ENCODE data around the gene PADI2. TPM values are rescaled to one million over a fixed set of nuclear protein-coding genes. Genes with fewer than 3 reads are reported as not detected.

Gene PADI2
- total and polyA plus RNA-seq, 2 of the 8 experiments (the other 6 are each of a cell fraction or from before 2014, with no cell fraction given): 1.6 to 7.5 TPM

DNA sequence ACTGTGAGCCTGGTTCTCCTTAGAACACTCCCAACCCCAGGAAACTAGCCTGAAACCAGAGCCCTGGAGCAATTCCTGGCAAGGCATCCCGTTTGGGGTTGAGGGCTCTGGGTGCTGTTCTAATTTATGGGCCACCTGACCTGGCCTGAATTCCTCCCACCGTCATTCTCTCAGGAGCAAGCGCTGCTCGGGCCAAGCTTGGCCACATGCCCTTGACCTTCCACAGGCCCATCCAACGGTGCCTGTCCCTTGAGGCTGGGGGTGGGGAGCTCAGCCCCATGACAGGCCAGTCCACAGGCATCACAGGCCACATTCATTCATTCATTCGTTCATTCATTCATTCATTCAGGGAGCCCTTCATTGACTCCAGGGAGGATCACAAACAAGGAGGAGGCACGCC lies 5.3 kb downstream of the PADI2 start:
- H2BK15ac ChIP-seq (ENCODE audit: low read length): no peak overlapping the region
- H2AK5ac ChIP-seq (ENCODE audit: low read depth, low read length): no peak overlapping the region
- H3K9ac ChIP-seq (replicated peaks in 1 of 4; ENCODE audit: extremely low read depth in 1 of 4, low read depth in 3 of 4, low read length in 3 of 4): no peak overlapping the region
- no peaks in the 10 kb centered on the region for H3K36me3 ChIP-seq (ENCODE audit: control insufficient read depth in 2 of 4, insufficient read depth in 4 of 4, low read length in 3 of 4)
- no peak overlapping the region for H4K91ac ChIP-seq (replicated peaks; ENCODE audit: insufficient read length, low read length)
- H3K9me3 ChIP-seq (ENCODE audit: insufficient read depth in 2 of 2, low read depth in 1 of 2, low read length in 1 of 2): no peaks in the 10 kb centered on the region
- no peak overlapping the region for H3K4me3 ChIP-seq (ENCODE audit: extremely low read depth in 1 of 4, insufficient read depth in 2 of 4, low read depth in 3 of 4, low read length in 4 of 4)
- whole genome bisulfite sequencing, 2 experiments (ENCODE audit: extremely low coverage in 1 of 2, insufficient coverage in 1 of 2, insufficient read length in 1 of 2, insufficient replicate concordance in 2 of 2, low coverage in 1 of 2, low lambda C conversion rate in 2 of 2, missing lambda C conversion rate in 1 of 2): 82% methylated on average over 7 of the region's 7 CpGs; no CpG with 5 or more reads in 1 of the 2 experiments
- no peak overlapping the region for H3K18ac ChIP-seq (ENCODE audit: extremely low read depth, low read length)
- no peak overlapping the region for H3K4ac ChIP-seq (replicated peaks; ENCODE audit: insufficient read length, low read depth, low read length)
- no peak for FAIRE-seq
- no peak overlapping the region for H2BK120ac ChIP-seq (replicated peaks; ENCODE audit: low read depth, low read length)
- H2AFZ ChIP-seq (ENCODE audit: low read length): no peak overlapping the region
- ChIA-PET CTCF (ENCODE audit: partially characterized antibody) (interaction anchor here (1.6 to 1.7 kb wide), 3 partner anchors 54 to 123 kb away, joined by 5 to 8 read pairs (median 6); no protein-coding TSS in a partner anchor), POLR2A (ENCODE audit: partially characterized antibody) (no interaction called here)
- no peak for DNase-seq (ENCODE audit: low read depth in 1 of 2, low spot score in 2 of 2)
- H2BK5ac ChIP-seq (ENCODE audit: low read depth, low read length): no peak overlapping the region
- H4K8ac ChIP-seq (ENCODE audit: extremely low read depth, insufficient read depth, low read length): no peak overlapping the region
- H3K23me2 ChIP-seq (ENCODE audit: low read depth, low read length): peaks cover 7% of the 10 kb centered on the region; the same call in 1 of the 2 replicates
- peaks cover 16 to 24% (median 22%) of the 10 kb centered on the region in 4 experiments for H3K27me3 ChIP-seq (replicated peaks in 1 of 4; ENCODE audit: control insufficient read depth in 3 of 4, extremely low read depth in 1 of 4, insufficient read depth in 3 of 4, low read length in 3 of 4)
- peaks cover 0 to 4% (median 4%) of the 10 kb centered on the region in 4 experiments; a peak in 3 of 7 replicates for H3K4me1 ChIP-seq (replicated peaks in 1 of 4; ENCODE audit: control insufficient read depth in 3 of 4, insufficient read depth in 4 of 4, low read length in 3 of 4)
- no peak overlapping the region for H3K23ac ChIP-seq (ENCODE audit: insufficient read length)
- H4K5ac ChIP-seq (ENCODE audit: insufficient read length, low read depth, low read length): no peak overlapping the region
- no peak overlapping the region for H3K14ac ChIP-seq (ENCODE audit: insufficient read length)
- H2BK20ac ChIP-seq (ENCODE audit: low read length): no peak overlapping the region
- no peak overlapping the region for H3K4me2 ChIP-seq (ENCODE audit: insufficient read depth in 1 of 2, low read depth in 2 of 2, low read length in 2 of 2)
- H2BK12ac ChIP-seq (ENCODE audit: low read depth, low read length): no peak overlapping the region
- H4K20me1 ChIP-seq (replicated peaks in 1 of 2; ENCODE audit: control insufficient read depth in 1 of 2, insufficient read depth in 2 of 2, low read length in 2 of 2): peaks cover 0 to 8% of the 10 kb centered on the region in 2 experiments
- H3K79me1 ChIP-seq (ENCODE audit: low read depth, low read length): no peaks in the 10 kb centered on the region
- no peak overlapping the region for H3K27ac ChIP-seq (ENCODE audit: low read depth, low read length)
- H3K56ac ChIP-seq (replicated peaks; ENCODE audit: insufficient read length, low read depth, low read length): no peak overlapping the region
- H3K79me2 ChIP-seq (ENCODE audit: control insufficient read depth in 1 of 2, insufficient read depth in 2 of 2, low read length in 2 of 2): no peaks in the 10 kb centered on the region
- TF ChIP-seq KDM4A (IDR thresholded peaks at IDR 0.05; ENCODE audit: low read depth, low read length, severe bottlenecking): no peak
- TF ChIP-seq SP2 (IDR thresholded peaks at IDR 0.05; ENCODE audit: low read length): no peak
- no peak for TF ChIP-seq POLR2AphosphoS5 (IDR thresholded peaks at IDR 0.05; ENCODE audit: low read depth, low read length)
- TF ChIP-seq RNF2 (IDR thresholded peaks at IDR 0.05; ENCODE audit: borderline replicate concordance, low read depth, low read length, missing control alignments, poor library complexity, severe bottlenecking): no peak
- TF ChIP-seq CTBP2 (IDR thresholded peaks at IDR 0.05; ENCODE audit: borderline replicate concordance, insufficient read depth, insufficient read length, low read length): no peak
- TF ChIP-seq ATF2 (IDR thresholded peaks at IDR 0.05; ENCODE audit: low read length): no peak
- no peak for TF ChIP-seq BACH1 (IDR thresholded peaks at IDR 0.05; ENCODE audit: low read length)
- TF ChIP-seq KDM5A (IDR thresholded peaks at IDR 0.05; ENCODE audit: low read length): no peak
